ENCODE data around the gene KRTAP10-11.
"Not testable (repeated sequence)": the region's sequence is repeated elsewhere in the genome, so short reads cannot be mapped to it uniquely, and the experiment has no call there.

KRTAP10-11 gene

GRCh38 chr21:44667612-44668011 lies 21.4 kb downstream of the KRTAP10-11 start:
- DNase-seq: no peak

GRCh38 chr21:44670642-44671432 lies 24.6 kb downstream of the KRTAP10-11 start:
- DNase-seq: no peak

DNA sequence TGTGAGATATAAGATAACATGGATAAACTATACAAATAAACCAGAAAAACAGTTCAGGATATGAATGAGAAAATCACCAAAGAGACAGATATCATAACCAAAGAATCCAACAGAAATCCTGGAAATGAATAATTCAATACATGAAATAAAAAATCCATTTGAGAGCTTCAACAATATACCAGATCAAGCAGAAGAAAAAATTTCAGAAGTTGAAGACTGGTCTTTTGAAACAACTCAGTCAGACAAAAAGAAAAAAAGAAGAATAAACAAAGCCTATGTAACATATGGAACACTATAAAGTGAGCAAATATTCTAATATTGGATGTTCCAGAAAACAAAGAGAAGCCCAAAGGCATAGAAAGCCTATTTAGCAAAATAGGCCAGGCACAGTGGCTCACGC lies 25.7 kb downstream of the KRTAP10-11 start:
- DNase-seq: no peak

DNA sequence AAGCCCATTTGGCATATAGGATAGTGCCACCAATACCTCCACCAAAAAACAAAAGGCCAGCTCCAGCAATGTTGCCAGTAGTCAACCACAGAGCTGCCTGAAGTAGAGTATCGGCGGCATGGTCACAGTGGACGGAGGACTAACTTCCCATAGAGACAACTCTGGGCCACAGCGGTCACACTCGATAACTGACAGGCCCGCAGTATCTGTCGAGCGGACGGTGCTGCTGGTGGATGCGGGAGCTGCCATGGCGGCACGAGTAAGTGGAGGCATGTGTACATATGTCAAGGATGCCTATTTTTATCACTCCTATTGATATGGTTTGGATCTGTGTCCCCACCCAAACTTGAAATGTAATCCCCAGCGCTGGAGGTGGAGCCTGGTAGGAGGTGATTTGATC lies 31.7 kb downstream of the KRTAP10-11 start:
- DNase-seq: no peak

DNA sequence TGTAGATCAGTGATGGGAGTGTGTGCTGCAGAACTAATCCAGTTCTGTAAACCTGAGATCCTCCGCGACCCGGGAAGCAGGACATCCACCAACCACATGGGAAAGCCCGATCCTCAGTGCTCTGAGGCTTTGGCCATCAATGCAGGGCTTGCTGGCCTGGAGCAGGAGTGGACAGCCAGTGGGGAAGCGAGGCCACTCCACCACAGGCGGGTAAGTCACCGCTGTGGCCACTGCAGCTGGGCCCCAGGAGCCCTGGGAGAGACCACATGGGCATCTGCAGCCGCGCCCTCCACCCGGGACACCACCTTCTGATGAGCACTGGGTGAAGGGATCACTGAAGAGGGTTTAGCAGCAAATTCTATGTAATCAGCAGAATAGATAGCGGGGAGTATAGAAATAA lies 34.9 kb downstream of the KRTAP10-11 start:
- DNase-seq: no peak

DNA sequence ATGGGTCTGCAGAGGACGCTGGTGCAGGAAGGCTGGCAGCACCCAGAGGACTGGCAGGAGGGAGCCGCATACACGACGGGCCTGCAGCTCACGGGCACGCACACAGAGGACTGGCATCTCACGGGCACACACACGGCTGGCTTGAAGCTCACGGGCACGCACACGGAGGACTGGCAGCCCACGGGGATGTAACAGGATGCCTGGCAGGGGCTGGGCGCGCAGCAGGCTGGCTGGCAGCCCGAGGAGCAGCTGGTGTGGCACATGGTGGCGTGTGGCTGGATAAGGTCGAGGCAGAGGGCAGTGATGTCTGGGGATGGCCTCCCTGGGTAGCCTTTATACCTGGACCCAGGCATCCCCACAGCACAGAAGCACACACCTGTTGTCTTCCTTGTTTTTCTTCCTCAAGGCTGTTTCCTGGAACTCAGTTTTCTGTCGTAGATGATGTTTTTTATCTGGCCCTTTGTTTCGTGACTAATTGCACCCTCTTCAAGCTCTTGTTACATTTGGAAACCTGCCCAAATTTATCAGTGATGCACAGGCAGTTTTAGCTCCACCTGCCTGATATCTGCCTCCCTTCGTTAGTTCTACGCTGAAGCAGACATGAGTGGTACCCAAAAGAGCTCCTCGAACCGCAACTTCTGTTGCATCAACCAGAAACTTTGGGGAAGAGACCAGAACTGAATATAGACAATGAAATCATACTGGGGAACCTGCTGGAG lies 35.8 kb downstream of the KRTAP10-11 start, which contains the start of gene KRTAP12-1:
Gene KRTAP12-1 (minus strand): TSS at position 303 of the 719 bp plus-strand sequence. CDS start 40 bp downstream, at position 263.
- no peak for DNase-seq

DNA sequence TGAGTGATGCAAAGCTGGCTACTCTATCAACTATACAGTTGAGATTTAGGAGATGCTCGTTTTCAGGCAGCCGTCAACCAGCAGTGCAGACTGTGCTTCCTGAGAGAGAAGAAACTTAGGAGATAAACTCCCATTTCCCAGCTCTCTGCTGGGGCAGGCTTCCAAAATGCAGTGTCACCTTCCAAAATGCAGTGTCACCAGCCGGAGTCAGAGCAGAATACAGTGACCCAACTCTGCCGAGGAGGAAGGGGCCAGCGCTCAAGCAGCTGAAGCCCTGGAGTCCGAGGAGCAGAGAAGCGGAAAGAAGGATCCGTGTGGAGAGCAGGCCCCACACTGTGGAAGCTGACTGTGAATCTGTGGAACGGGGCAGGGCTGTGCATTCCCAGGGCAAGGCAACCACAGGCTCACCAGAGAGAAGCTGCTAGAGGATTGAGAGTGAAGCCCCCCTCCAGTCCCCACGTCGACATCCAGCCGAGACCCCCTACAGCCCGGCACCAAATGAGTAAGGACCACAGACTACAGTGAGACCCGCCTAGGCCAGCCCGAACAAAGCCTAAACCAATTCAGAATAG lies 36.5 kb downstream of the KRTAP10-11 start:
- DNase-seq: no peak

DNA sequence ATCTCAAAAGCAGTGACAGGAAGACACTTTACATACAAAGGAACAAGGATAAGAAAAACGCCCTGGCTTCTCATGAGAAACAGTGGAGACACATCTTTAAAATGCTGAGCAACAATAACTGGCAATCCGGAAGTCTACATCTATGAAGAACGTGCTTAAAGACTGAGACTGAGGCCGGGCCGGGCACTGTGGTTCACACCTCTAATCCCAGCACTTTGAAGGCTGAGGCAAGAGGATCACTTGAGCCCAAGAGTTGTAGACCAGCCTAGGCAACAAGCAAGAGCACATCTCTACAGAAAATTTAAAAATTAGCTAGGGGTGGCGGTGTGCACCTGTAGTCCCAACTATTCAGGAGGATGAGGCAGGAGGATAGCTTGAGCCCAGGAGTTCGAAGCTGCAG lies 37.9 kb downstream of the KRTAP10-11 start:
- DNase-seq: no peak

DNA sequence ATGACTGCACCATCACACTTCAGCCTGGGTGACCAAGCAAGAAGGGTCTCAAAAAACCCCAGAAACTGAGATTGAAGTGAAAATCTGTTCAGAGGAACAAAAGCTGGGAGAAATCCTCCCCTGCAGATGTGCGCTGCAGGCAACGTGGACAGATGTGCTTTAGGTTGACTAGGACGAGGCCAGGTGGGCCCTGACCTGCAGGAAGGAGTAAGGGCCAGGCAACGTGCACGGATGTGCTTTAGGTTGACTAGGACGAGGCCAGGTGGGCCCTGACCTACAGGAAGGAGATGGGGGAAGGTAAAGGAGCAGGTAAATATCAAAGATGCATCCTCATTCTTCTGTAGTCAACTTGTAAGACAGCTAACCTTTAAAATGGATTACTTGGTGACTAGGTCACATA lies 38.3 kb downstream of the KRTAP10-11 start:
- no peak for DNase-seq

GRCh38 chr21:44685050-44685449 lies 38.8 kb downstream of the KRTAP10-11 start:
- not testable (repeated sequence) for DNase-seq

DNA sequence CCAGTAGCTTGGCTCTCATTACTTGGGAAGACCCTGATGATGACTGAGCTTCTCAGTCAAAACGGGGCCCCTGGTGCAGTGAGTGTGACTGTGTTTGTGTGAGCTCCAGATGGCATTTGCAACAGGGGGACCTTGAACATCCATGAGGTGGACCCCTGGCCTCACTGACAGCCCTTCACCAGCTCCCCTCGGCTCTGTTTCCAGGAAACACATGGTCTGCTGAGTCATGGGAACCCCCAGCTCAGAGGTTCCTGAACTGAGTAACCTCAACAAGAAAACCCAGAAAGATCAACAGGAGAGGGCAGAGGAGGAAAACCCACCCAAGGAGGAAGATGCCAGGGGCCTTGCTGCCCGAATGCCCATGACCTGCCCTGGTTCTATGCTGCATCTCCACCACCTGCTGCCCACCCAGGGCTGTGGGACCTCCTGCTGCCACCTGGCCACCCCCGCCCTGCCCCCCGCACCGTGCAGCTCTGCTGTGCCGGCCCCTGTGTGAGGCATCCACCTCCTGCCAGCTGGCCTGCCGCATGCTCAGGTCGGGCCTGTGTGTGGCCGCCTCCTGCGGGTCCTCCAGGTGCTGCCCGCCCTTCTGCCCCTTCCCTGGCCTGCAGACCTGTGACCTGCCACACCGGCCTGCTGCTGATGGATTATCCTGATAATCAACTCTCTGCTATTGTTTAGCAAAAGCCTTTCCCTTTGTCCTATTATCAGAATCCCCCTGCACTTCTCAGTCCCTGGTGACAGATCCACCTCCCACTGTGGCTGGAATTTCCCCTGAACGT lies 40.0 kb downstream of the KRTAP10-11 start:
- DNase-seq: no peak

- DNase-seq: no peak
These were observed 40.8 kb downstream of the KRTAP10-11 start for GRCh38 chr21:44686843-44687561.

- no peak for DNase-seq
These were observed 41.5 kb downstream of the KRTAP10-11 start for GRCh38 chr21:44687671-44688070.

DNA sequence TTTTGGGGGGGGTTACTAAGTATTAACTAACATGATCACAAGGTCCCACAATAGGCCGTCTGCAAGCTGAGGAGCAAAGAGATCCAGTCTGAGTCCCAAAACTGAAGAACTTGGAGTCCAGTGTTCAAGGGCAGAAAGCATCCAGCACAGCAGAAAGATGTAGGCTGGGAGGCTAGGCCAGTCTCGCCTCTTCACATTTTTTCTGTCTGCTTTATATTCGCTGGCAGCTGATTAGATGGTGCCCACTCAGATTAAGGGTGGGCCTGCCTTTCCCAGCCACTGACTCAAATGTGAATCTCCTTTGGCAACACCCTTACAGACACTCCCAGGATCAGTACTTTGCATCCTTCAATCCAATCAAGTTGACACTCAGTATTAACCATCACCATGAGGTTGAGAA lies 43.5 kb downstream of the KRTAP10-11 start:
- DNase-seq: not testable (repeated sequence)

DNA sequence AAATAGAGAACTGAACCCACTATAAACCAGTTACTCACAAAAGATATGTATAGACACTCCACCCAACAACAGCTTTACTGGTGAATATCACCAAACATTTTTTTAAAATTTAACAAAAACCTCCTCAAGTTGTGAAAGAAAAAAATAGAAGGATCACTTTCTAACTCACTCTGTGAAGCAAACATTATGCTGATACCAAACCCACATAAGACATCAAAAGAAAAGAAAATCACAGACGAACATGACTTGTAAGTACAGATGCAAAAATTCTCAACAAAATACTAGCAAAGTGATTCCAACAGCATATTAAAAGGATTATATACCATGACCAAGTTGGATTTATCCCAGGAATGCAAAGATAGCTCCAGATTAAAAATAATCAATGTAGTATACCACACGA lies 45.5 kb downstream of the KRTAP10-11 start:
- DNase-seq: no peak

GRCh38 chr21:44692798-44693512 lies 46.7 kb downstream of the KRTAP10-11 start:
- no peak for DNase-seq

DNA sequence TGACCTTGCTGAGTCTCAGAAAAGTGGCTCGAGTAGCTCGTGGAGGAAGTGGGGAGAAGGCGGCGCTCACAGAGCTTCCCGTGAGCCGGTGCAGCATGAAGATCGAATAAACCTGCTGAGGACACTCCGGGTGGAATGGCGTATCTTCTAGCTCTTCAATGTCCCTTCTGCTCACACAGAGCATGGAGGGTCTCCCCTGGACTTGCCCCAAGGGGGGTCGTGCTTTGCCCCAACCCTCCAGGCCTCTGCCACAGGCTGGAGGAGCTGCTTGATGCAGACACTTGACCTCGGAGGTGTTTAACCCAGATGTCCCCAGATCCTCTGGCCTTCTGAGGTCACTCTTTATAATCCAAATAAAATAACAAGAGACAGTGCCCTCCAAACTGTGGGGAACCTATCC lies 48.6 kb downstream of the KRTAP10-11 start:
- DNase-seq: no peak

DNA sequence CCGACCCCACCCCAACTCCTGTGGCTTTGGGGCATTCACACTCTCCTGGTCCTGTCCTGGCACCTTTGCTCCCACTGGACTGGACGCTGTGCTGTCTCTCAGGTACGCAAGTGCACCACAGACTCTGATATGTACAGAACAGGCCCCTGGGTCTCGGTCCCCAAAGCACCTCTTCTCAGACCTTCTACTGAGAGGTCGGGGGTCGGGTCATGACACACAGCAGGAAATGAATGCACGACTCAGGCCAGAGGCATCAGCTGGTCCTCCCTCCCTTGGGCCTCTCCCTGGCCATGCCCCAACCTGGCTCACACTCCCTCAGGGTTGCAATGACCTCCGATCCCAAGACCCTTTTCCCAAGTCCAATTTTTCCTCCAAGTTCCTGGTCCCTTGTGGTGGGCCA lies 49.0 kb downstream of the KRTAP10-11 start:
- DNase-seq: no peak

GRCh38 chr21:44695641-44696040 lies 49.4 kb downstream of the KRTAP10-11 start:
- no peak for DNase-seq

DNA sequence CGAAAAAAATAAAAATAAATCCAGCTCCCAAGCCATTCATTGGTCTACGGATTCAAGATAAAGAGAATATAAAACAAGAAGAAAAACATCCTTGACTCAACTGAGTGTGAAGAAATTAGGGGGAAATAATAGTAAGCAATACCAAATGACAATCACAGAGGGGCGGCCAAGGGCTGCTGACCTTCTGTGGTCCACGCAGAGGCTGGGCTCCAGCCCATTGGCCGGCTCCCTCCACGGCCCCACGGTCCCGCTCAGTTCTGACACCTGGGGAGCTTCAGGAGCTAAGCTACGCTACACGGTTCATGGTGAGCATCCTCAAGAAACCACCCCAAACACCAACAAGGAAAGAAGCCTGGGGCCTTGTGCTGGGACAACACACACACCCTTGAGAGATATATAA lies 50.4 kb downstream of the KRTAP10-11 start:
- no peak for DNase-seq
